Caki2 (cell line): Measurements from ENCODE around the gene TAF7. TPM values are rescaled to one million over a fixed set of nuclear protein-coding genes. Genes with fewer than 3 reads are reported as not detected.

Source experiments
- total RNA-seq: library from RNA; depleted of rRNA; stranded (reverse); fragments of >200 nt; shearing (Covaris generic); gene quantifications from 2 replicates; pipeline ENCODE4 v1.2.3, GENCODE V29; 2014; ENCODE audit warnings: low replicate concordance; rRNA removed

Gene TAF7
- total RNA-seq, 1 experiment from 2014 or later = 103 TPM

Other genes starting within 250 kb of the TAF7 start
- gene PCDHB2, start 226.2 kb downstream of the TAF7 start, total RNA-seq = not detected in 2 replicates
- not detected in 2 replicates for gene PCDHB3, start 220.3 kb downstream of the TAF7 start, total RNA-seq
- not detected in 2 replicates for gene PCDHB4, start 199.0 kb downstream of the TAF7 start, total RNA-seq
- gene PCDHB5, start 185.6 kb downstream of the TAF7 start, total RNA-seq = 13.9 and 17.1 TPM in 2 replicates
- not detected in 2 replicates for gene PCDHB6, start 170.7 kb downstream of the TAF7 start, total RNA-seq
- gene PCDHB7, start 148.1 kb downstream of the TAF7 start, total RNA-seq = 0.90 and 1.2 TPM in 2 replicates
- not detected in 2 replicates for gene PCDHB8, start 143.0 kb downstream of the TAF7 start, total RNA-seq
- 3.1 and 4.1 TPM in 2 replicates for gene PCDHB16, start 138.4 kb downstream of the TAF7 start, total RNA-seq
- 1.1 and 1.6 TPM in 2 replicates for gene PCDHB9, start 133.6 kb downstream of the TAF7 start, total RNA-seq
- gene PCDHB10, start 128.4 kb downstream of the TAF7 start, total RNA-seq = 0.41 and 1.2 TPM in 2 replicates
- gene PCDHB11, start 121.2 kb downstream of the TAF7 start, total RNA-seq = 0.61 TPM in 1 of 2 replicates, not detected in the other
- 0.35 TPM in 1 of 2 replicates, not detected in the other for gene PCDHB12, start 112.1 kb downstream of the TAF7 start, total RNA-seq
- gene PCDHB13, start 106.9 kb downstream of the TAF7 start, total RNA-seq = 0.44 and 0.93 TPM in 2 replicates
- gene PCDHB14, start 97.4 kb downstream of the TAF7 start, total RNA-seq = 0.29 and 7.7 TPM in 2 replicates
- gene PCDHB15, start 75.4 kb downstream of the TAF7 start, total RNA-seq = not detected in 2 replicates
- not detected in 2 replicates for gene SLC25A2, start 16.7 kb downstream of the TAF7 start, total RNA-seq
- gene PCDHGA1, start 9.7 kb upstream of the TAF7 start, total RNA-seq = 0.07 TPM in 1 of 2 replicates, not detected in the other
- not detected in 2 replicates for gene PCDHGA2, start 18.0 kb upstream of the TAF7 start, total RNA-seq
- gene PCDHGA3, start 23.0 kb upstream of the TAF7 start, total RNA-seq = not detected in 2 replicates
- 0.06 TPM in 1 of 2 replicates, not detected in the other for gene PCDHGB1, start 29.3 kb upstream of the TAF7 start, total RNA-seq
- gene PCDHGA4, start 34.2 kb upstream of the TAF7 start, total RNA-seq = not detected in 2 replicates
- 0.34 TPM in 1 of 2 replicates, not detected in the other for gene PCDHGB2, start 39.2 kb upstream of the TAF7 start, total RNA-seq
- gene PCDHGA5, start 43.4 kb upstream of the TAF7 start, total RNA-seq = 0.24 TPM in 1 of 2 replicates, not detected in the other
- not detected in 2 replicates for gene PCDHGB3, start 49.5 kb upstream of the TAF7 start, total RNA-seq
- gene PCDHGA6, start 53.1 kb upstream of the TAF7 start, total RNA-seq = 1.6 TPM in 1 of 2 replicates, not detected in the other
- not detected in 2 replicates for gene PCDHGA7, start 62.0 kb upstream of the TAF7 start, total RNA-seq
- not detected in 2 replicates for gene PCDHGB4, start 66.9 kb upstream of the TAF7 start, total RNA-seq
- not detected in 2 replicates for gene PCDHGA8, start 71.8 kb upstream of the TAF7 start, total RNA-seq
- gene PCDHGB5, start 77.2 kb upstream of the TAF7 start, total RNA-seq = not detected in 2 replicates
- not detected in 2 replicates for gene PCDHGA9, start 82.0 kb upstream of the TAF7 start, total RNA-seq
- 0.75 and 1.3 TPM in 2 replicates for gene PCDHGB6, start 87.2 kb upstream of the TAF7 start, total RNA-seq
- gene PCDHGA10, start 92.2 kb upstream of the TAF7 start, total RNA-seq = 0.14 TPM in 1 of 2 replicates, not detected in the other
- 0.03 and 0.64 TPM in 2 replicates for gene PCDHGB7, start 96.9 kb upstream of the TAF7 start, total RNA-seq
- gene PCDHGA11, start 100.3 kb upstream of the TAF7 start, total RNA-seq = not detected in 2 replicates
- not detected in 2 replicates for gene PCDHGA12, start 109.7 kb upstream of the TAF7 start, total RNA-seq
- 15.4 and 27.2 TPM in 2 replicates for gene PCDHGC3, start 155.2 kb upstream of the TAF7 start, total RNA-seq
- gene PCDHGC4, start 164.2 kb upstream of the TAF7 start, total RNA-seq = not detected in 2 replicates
- not detected in 2 replicates for gene PCDHGC5, start 168.3 kb upstream of the TAF7 start, total RNA-seq